ENCODE data around the gene RPUSD1.

RPUSD1 gene

GRCh38 chr16:818592-818991 is 30.4 kb upstream of the RPUSD1 start:
- no peak for DNase-seq (ENCODE audit: insufficient read length, low spot score)
- FAIRE-seq = peak; percentile 97
- TF ChIP-seq, protein P1, sequence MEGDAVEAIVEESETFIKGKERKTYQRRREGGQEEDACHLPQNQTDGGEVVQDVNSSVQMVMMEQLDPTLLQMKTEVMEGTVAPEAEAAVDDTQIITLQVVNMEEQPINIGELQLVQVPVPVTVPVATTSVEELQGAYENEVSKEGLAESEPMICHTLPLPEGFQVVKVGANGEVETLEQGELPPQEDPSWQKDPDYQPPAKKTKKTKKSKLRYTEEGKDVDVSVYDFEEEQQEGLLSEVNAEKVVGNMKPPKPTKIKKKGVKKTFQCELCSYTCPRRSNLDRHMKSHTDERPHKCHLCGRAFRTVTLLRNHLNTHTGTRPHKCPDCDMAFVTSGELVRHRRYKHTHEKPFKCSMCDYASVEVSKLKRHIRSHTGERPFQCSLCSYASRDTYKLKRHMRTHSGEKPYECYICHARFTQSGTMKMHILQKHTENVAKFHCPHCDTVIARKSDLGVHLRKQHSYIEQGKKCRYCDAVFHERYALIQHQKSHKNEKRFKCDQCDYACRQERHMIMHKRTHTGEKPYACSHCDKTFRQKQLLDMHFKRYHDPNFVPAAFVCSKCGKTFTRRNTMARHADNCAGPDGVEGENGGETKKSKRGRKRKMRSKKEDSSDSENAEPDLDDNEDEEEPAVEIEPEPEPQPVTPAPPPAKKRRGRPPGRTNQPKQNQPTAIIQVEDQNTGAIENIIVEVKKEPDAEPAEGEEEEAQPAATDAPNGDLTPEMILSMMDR (IDR thresholded peaks at IDR 0.05; ENCODE audit: insufficient read depth, missing control alignments) = no peak

DNA sequence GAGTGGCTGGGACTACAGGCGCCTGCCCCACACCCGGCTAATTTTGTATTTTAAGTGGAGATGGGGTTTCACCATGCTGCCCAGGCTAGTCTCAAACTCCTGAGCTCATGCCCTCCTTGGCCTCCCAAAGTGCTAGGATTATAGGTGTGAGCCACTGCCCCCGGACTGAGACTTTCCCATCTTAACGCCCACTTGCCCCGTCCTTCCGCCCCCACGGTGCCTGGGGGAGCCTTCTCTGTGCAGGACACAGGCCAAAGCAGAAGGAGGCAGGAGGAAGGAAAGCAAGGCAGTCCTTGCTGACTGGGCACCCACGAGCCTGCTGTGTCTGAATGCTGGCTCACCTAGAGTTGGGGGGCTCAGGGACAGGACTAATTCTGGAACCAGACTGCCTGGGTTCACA is 30.0 kb upstream of the RPUSD1 start:
- FAIRE-seq (no peak), DNase-seq (ENCODE audit: insufficient read length, low spot score) (no peak)
- TF ChIP-seq, protein P1 (IDR thresholded peaks at IDR 0.05; ENCODE audit: insufficient read depth, missing control alignments) = no peak

DNA sequence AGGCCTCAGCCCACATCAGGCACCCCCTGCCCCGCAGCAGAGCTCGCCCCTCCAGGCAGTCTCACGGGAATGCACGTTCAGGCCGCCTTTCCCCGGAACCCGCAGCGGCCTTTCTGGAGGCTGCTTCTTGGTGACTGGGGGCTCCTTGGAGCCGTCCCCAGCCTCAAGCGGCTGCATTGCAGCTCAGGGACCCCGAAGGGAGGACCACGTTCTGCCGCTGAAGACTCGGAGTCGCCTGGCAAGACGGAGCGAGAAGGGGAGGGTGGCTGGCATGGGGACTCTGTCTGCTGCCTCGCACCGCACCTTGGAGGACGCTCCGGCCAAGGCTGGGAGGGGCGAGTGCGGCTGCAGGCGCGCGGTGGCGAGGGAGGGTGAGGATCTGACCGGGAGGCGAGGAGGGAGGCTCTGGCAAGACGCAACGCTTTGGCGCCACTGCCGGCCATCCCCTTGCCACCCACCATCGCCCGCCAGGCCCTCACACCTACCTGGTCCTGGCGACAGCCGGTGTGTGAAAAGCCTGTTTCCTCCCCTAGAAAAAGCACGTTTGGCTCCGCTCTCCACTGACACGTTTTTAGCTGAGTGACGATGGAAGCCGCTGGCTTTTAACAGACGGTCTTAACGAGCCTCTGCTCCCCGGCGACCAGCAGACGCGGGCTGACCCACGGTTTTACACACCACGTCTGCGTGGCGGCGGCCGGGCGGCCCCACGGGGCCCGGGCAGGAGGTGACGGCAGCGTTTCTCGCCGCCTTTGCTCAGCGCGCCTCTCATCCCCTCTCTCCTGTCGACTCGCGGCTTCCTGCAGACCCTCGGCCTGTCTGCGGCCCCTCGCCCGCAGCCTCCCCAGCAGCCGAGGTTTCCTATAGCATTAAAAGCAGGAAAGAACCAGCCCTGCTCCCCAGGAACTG is 29.1 kb upstream of the RPUSD1 start:
- FAIRE-seq = no peak
- no peak for DNase-seq (ENCODE audit: insufficient read length, low spot score)
- TF ChIP-seq, protein P1 (IDR thresholded peaks at IDR 0.05; ENCODE audit: insufficient read depth, missing control alignments) = no peak

DNA sequence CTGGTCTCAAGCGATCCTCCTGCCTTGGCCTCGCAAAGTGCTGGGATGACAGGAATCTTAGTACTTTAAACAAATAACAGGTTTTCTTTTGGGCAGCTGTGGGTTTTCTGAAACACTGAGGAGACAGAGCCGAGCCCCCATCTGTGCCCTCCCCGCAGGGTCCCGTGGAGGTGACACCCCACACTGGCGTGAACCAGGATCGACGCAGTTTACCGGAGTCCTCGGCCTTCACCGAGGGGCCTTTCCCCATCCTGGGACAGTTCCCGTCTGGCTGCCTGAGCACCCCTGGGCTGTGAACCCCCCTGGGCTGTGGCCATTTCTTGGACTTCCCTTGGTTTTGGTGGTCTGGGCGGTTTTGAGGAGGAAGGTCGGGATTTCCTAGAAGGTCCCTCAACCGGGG is 27.7 kb upstream of the RPUSD1 start:
- no peak for DNase-seq (ENCODE audit: insufficient read length, low spot score)
- FAIRE-seq = no peak

GRCh38 chr16:814974-815373 is 26.8 kb upstream of the RPUSD1 start:
- FAIRE-seq (no peak), DNase-seq (ENCODE audit: insufficient read length, low spot score) (no peak)
- TF ChIP-seq, protein P1 (IDR thresholded peaks at IDR 0.05; ENCODE audit: insufficient read depth, missing control alignments) = no peak

More for the DNA sequence above, 27.7 kb upstream of the RPUSD1 start:
- TF ChIP-seq, protein P1 (IDR thresholded peaks at IDR 0.05; ENCODE audit: insufficient read depth, missing control alignments) = no peak

- FAIRE-seq = no peak
- TF ChIP-seq, protein P1 (IDR thresholded peaks at IDR 0.05; ENCODE audit: insufficient read depth, missing control alignments) = no peak
- no peak for DNase-seq (ENCODE audit: insufficient read length, low spot score)
These were observed 25.8 kb upstream of the RPUSD1 start for GRCh38 chr16:813916-814412.

Measured in D721Med (cell line).